Measurements from ENCODE around the gene TP63.

Gene TP63

GRCh38 chr3:189941679-189942078 lies 310.5 kb downstream of the TP63 start:
- DNase-seq, result no peak

- no peak for DNase-seq
These were observed 311.8 kb downstream of the TP63 start for GRCh38 chr3:189942948-189943347.

- no peak for DNase-seq
These were observed 313.3 kb downstream of the TP63 start for GRCh38 chr3:189944285-189945145.

GRCh38 chr3:189945935-189946709 lies 314.9 kb downstream of the TP63 start:
- DNase-seq, result no peak
